ENCODE measurements around the gene SLC37A1. TPM values are rescaled to one million over a fixed set of nuclear protein-coding genes. Genes with fewer than 3 reads are reported as not detected.
"Not testable (repeated sequence)": the region's sequence is repeated elsewhere in the genome, so short reads cannot be mapped to it uniquely, and the experiment has no call there.

Gene SLC37A1
- total RNA-seq, 1 experiment from 2014 or later: 10.9 TPM

GRCh38 chr21:42592156-42592820 is 78.6 kb downstream of the SLC37A1 start:
- DNase-seq (ENCODE audit: low read depth): no peak

GRCh38 chr21:42593007-42593814 is 79.6 kb downstream of the SLC37A1 start:
- peak; percentile 76 for DNase-seq (ENCODE audit: low read depth)

- DNase-seq (ENCODE audit: low read depth): no peak
Measured at GRCh38 chr21:42594616-42595282, 81.1 kb downstream of the SLC37A1 start.

- DNase-seq (ENCODE audit: low read depth): no peak
Measured at GRCh38 chr21:42595283-42596187, 81.9 kb downstream of the SLC37A1 start.

GRCh38 chr21:42596657-42597056 is 83.0 kb downstream of the SLC37A1 start:
- no peak for DNase-seq (ENCODE audit: low read depth)

- DNase-seq (ENCODE audit: low read depth): no peak
Measured at GRCh38 chr21:42597487-42598158, 84.0 kb downstream of the SLC37A1 start.

GRCh38 chr21:42598159-42598735 is 84.6 kb downstream of the SLC37A1 start:
- DNase-seq (ENCODE audit: low read depth): no peak

- no peak for DNase-seq (ENCODE audit: low read depth)
Measured at GRCh38 chr21:42599486-42599885, 85.8 kb downstream of the SLC37A1 start.

- DNase-seq (ENCODE audit: low read depth): no peak
Measured at GRCh38 chr21:42599962-42600361, 86.3 kb downstream of the SLC37A1 start.

GRCh38 chr21:42601656-42602055 is 88.0 kb downstream of the SLC37A1 start:
- no peak for DNase-seq (ENCODE audit: low read depth)

GRCh38 chr21:42607102-42607501 is 93.5 kb downstream of the SLC37A1 start:
- DNase-seq (ENCODE audit: low read depth): no peak

- DNase-seq (ENCODE audit: low read depth): no peak
Measured at GRCh38 chr21:42607525-42608102, 94.0 kb downstream of the SLC37A1 start.

GRCh38 chr21:42608446-42608845 is 94.8 kb downstream of the SLC37A1 start:
- DNase-seq (ENCODE audit: low read depth): no peak

- DNase-seq (ENCODE audit: low read depth): peak; percentile 43
Measured at GRCh38 chr21:42609811-42610210, 96.2 kb downstream of the SLC37A1 start.

- DNase-seq (ENCODE audit: low read depth): no peak
Measured at GRCh38 chr21:42611852-42612251, 98.2 kb downstream of the SLC37A1 start.

- DNase-seq (ENCODE audit: low read depth): no peak
Measured at GRCh38 chr21:42612390-42612789, 98.7 kb downstream of the SLC37A1 start.

GRCh38 chr21:42613756-42614155 is 100.1 kb downstream of the SLC37A1 start:
- no peak for DNase-seq (ENCODE audit: low read depth)

- no peak for DNase-seq (ENCODE audit: low read depth)
Measured at GRCh38 chr21:42614396-42614795, 100.7 kb downstream of the SLC37A1 start.

- peak; percentile 61 for DNase-seq (ENCODE audit: low read depth)
Measured at GRCh38 chr21:42614811-42615351, 101.2 kb downstream of the SLC37A1 start.

- not testable (repeated sequence) for DNase-seq (ENCODE audit: low read depth)
Measured at GRCh38 chr21:42615377-42615776, 101.7 kb downstream of the SLC37A1 start.
